HCT116 (cell line): ENCODE results near the gene EPHA6.

Experiments used
- CBX3 ChIP-seq: IDR thresholded peaks from 2 replicates; pipeline ENCODE4 v1.6.1; 2012; ENCODE audit warnings: low read depth
- TF ChIP-seq, protein P1 (sequence below): IDR thresholded peaks from 2 replicates; pipeline ENCODE4 v1.6.1; 2012; ENCODE audit warnings: low read depth
- TF ChIP-seq, protein P2 (sequence below), 3 experiments: fragments of 200-600 bp in 1 of 3; sonication (generic) in 1 of 3; IDR thresholded peaks in 2 of 3; conservative IDR thresholded peaks in 1 of 3; 2 replicates each; pipeline ENCODE4 v1.5.1; 2012 to 2017; ENCODE audit warnings: low read depth in 2 of 3, low read length in 2 of 3, antibody characterized with exemption in 1 of 3, borderline replicate concordance in 1 of 3, control low read depth in 1 of 3, mild to moderate bottlenecking in 1 of 3, mixed read lengths in 1 of 3, mixed run types in 1 of 3, moderate library complexity in 1 of 3; ENCODE audit not compliant: insufficient read depth in 1 of 3

DNA sequence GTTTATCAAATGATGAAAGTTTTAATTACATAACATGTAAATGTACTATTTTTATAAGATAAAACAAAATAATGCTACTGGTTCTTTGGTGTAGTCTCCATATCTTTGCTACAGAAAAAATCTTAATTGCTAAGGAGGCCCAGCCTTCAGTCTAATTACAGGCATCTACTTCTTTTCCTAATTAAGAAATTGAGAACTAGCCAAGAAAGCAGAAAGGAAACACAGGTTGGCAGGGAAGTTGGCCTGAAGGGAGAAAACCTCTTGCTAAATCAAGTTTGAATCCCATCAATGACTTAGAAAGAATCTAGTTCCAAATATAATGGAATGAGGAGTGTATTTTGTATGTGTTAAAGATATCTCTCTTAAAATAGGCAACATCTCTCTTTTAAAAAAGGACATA, 737.8 kb downstream of the EPHA6 start:
- TF ChIP-seq, protein P1, sequence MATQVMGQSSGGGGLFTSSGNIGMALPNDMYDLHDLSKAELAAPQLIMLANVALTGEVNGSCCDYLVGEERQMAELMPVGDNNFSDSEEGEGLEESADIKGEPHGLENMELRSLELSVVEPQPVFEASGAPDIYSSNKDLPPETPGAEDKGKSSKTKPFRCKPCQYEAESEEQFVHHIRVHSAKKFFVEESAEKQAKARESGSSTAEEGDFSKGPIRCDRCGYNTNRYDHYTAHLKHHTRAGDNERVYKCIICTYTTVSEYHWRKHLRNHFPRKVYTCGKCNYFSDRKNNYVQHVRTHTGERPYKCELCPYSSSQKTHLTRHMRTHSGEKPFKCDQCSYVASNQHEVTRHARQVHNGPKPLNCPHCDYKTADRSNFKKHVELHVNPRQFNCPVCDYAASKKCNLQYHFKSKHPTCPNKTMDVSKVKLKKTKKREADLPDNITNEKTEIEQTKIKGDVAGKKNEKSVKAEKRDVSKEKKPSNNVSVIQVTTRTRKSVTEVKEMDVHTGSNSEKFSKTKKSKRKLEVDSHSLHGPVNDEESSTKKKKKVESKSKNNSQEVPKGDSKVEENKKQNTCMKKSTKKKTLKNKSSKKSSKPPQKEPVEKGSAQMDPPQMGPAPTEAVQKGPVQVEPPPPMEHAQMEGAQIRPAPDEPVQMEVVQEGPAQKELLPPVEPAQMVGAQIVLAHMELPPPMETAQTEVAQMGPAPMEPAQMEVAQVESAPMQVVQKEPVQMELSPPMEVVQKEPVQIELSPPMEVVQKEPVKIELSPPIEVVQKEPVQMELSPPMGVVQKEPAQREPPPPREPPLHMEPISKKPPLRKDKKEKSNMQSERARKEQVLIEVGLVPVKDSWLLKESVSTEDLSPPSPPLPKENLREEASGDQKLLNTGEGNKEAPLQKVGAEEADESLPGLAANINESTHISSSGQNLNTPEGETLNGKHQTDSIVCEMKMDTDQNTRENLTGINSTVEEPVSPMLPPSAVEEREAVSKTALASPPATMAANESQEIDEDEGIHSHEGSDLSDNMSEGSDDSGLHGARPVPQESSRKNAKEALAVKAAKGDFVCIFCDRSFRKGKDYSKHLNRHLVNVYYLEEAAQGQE: no peak
- TF ChIP-seq CBX3: no peak
- TF ChIP-seq, protein P2, sequence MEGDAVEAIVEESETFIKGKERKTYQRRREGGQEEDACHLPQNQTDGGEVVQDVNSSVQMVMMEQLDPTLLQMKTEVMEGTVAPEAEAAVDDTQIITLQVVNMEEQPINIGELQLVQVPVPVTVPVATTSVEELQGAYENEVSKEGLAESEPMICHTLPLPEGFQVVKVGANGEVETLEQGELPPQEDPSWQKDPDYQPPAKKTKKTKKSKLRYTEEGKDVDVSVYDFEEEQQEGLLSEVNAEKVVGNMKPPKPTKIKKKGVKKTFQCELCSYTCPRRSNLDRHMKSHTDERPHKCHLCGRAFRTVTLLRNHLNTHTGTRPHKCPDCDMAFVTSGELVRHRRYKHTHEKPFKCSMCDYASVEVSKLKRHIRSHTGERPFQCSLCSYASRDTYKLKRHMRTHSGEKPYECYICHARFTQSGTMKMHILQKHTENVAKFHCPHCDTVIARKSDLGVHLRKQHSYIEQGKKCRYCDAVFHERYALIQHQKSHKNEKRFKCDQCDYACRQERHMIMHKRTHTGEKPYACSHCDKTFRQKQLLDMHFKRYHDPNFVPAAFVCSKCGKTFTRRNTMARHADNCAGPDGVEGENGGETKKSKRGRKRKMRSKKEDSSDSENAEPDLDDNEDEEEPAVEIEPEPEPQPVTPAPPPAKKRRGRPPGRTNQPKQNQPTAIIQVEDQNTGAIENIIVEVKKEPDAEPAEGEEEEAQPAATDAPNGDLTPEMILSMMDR (IDR thresholded peaks at IDR 0.05 in 2 of 3, conservative IDR thresholded peaks at IDR 0.05 in 1 of 3; ENCODE audit: borderline replicate concordance in 1 of 3, insufficient read depth in 1 of 3, low read depth in 2 of 3, low read length in 2 of 3): no peak
